H1 (cell line): Measurements from ENCODE around the gene CNFN. TPM values are rescaled to one million over a fixed set of nuclear protein-coding genes. Genes with fewer than 3 reads are reported as not detected.

Experiments
- CTCF ChIA-PET: fragments of 300-600 bp; sonication (Branson Sonifier 250); formaldehyde crosslinking; loops from one replicate; lab custom pipeline; 2021; ENCODE audit not compliant: partially characterized antibody; lab: Charles Lee
- POLR2A ChIA-PET: fragments of 300-600 bp; sonication (Branson Sonifier 250); formaldehyde crosslinking; loops from one replicate; lab custom pipeline; 2021; ENCODE audit warnings: inconsistent platforms; ENCODE audit not compliant: partially characterized antibody; lab: Charles Lee
- DNase-seq, 2 experiments: peaks; one replicate each; pipeline versions ENCODE4 v3.0.0 to v3.0.0-alpha.2; 2010 to 2022; ENCODE audit warnings: low spot score in 2 of 2, low read depth in 1 of 2, mixed read lengths in 1 of 2
- FAIRE-seq: peaks from 2 replicates; lab custom pipeline; 2011; peaks lifted over from hg19 to GRCh38; lab: Jason Lieb, UNC
- H2AFZ ChIP-seq: 2 replicates; pipeline ENCODE4 v1.8.1; 2012; ENCODE audit warnings: low read length, inconsistent platforms
- H2AK5ac ChIP-seq: 2 replicates; pipeline ENCODE4 v1.6.1; 2013; ENCODE audit warnings: low read depth, low read length
- H2BK120ac ChIP-seq: replicated peaks from 2 replicates; pipeline ENCODE3; 2013; ENCODE audit warnings: low read depth, low read length, inconsistent platforms
- H2BK12ac ChIP-seq: 2 replicates; pipeline ENCODE4 v1.6.1; 2013; ENCODE audit warnings: low read depth, low read length
- H2BK15ac ChIP-seq: 2 replicates; pipeline ENCODE4 v1.6.1; 2013; ENCODE audit warnings: low read length
- H2BK20ac ChIP-seq: 2 replicates; pipeline ENCODE4 v1.6.1; 2013; ENCODE audit warnings: low read length
- H2BK5ac ChIP-seq: 2 replicates; pipeline ENCODE4 v1.6.1; 2013; ENCODE audit warnings: low read depth, low read length
- H3K14ac ChIP-seq: 2 replicates; pipeline ENCODE4 v1.6.1; 2013; ENCODE audit warnings: inconsistent platforms; ENCODE audit not compliant: insufficient read length
- H3K18ac ChIP-seq: 2 replicates; pipeline ENCODE4 v1.6.1; 2013; ENCODE audit warnings: low read length; ENCODE audit errors: extremely low read depth
- H3K23ac ChIP-seq: 2 replicates; pipeline ENCODE4 v1.6.1; 2013; ENCODE audit warnings: inconsistent platforms; ENCODE audit not compliant: insufficient read length
- H3K23me2 ChIP-seq: 2 replicates; pipeline ENCODE4 v1.6.1; 2013; ENCODE audit warnings: low read depth, low read length
- H3K27ac ChIP-seq: 2 replicates; pipeline ENCODE4 v1.6.1; 2011; ENCODE audit warnings: low read depth, low read length, inconsistent platforms
- H3K27me3 ChIP-seq, 4 experiments: replicated peaks in 1 of 4; 1 replicate in 1 of 4; 2 replicates in 3 of 4; pipeline versions ENCODE4 v1.6.1 to v1.8.1; 2011 to 2013; ENCODE audit warnings: low read length in 3 of 4, mild to moderate bottlenecking in 3 of 4, inconsistent platforms in 2 of 4, mixed read lengths in 2 of 4, moderate library complexity in 1 of 4; ENCODE audit not compliant: control insufficient read depth in 3 of 4, insufficient read depth in 3 of 4; ENCODE audit errors: extremely low read depth in 1 of 4
- H3K36me3 ChIP-seq, 4 experiments: 2 replicates each; pipeline versions ENCODE4 v1.6.1 to v1.8.1; 2011 to 2013; ENCODE audit warnings: mild to moderate bottlenecking in 4 of 4, low read length in 3 of 4, moderate library complexity in 2 of 4, control low read depth in 1 of 4, inconsistent platforms in 1 of 4; ENCODE audit not compliant: insufficient read depth in 4 of 4, control insufficient read depth in 2 of 4
- H3K4ac ChIP-seq: replicated peaks from 2 replicates; pipeline ENCODE3; 2013; ENCODE audit warnings: low read length, low read depth, mixed read lengths, inconsistent platforms; ENCODE audit not compliant: insufficient read length
- H3K4me1 ChIP-seq, 4 experiments: replicated peaks in 1 of 4; 1 replicate in 1 of 4; 2 replicates in 3 of 4; pipeline versions ENCODE4 v1.6.1 to v1.8.1; 2011 to 2013; ENCODE audit warnings: low read length in 3 of 4, inconsistent platforms in 2 of 4, mixed read lengths in 1 of 4; ENCODE audit not compliant: insufficient read depth in 4 of 4, control insufficient read depth in 3 of 4
- H3K4me2 ChIP-seq, 2 experiments: 2 replicates each; pipeline versions ENCODE4 v1.6.1 to v1.8.1; 2011 to 2013; ENCODE audit warnings: low read depth in 2 of 2, low read length in 2 of 2, control low read depth in 1 of 2, inconsistent platforms in 1 of 2, mild to moderate bottlenecking in 1 of 2; ENCODE audit not compliant: insufficient read depth in 1 of 2
- H3K4me3 ChIP-seq, 4 experiments: fragments of 200-600, 300-600 bp in 1 of 4; sonication (generic), shearing (Covaris generic), sonication (Bioruptor Twin) in 1 of 4; 2 replicates each; pipeline versions ENCODE4 v1.5.1 to v1.8.1; 2011 to 2016; ENCODE audit warnings: low read length in 4 of 4, low read depth in 3 of 4, control low read depth in 2 of 4, inconsistent platforms in 2 of 4, mild to moderate bottlenecking in 2 of 4, mixed read lengths in 1 of 4, moderate library complexity in 1 of 4; ENCODE audit not compliant: insufficient read depth in 2 of 4; ENCODE audit errors: extremely low read depth in 1 of 4
- H3K56ac ChIP-seq: replicated peaks from 2 replicates; pipeline ENCODE3; 2013; ENCODE audit warnings: low read depth, mild to moderate bottlenecking, mixed read lengths, low read length, inconsistent platforms; ENCODE audit not compliant: insufficient read length
- H3K79me1 ChIP-seq: 2 replicates; pipeline ENCODE4 v1.6.1; 2013; ENCODE audit warnings: low read depth, low read length, control low read depth
- H3K79me2 ChIP-seq, 2 experiments: 2 replicates each; pipeline versions ENCODE4 v1.6.1 to v1.8.1; 2012 to 2013; ENCODE audit warnings: low read length in 2 of 2, mild to moderate bottlenecking in 2 of 2, inconsistent platforms in 1 of 2; ENCODE audit not compliant: insufficient read depth in 2 of 2, control insufficient read depth in 1 of 2
- H3K9ac ChIP-seq, 4 experiments: replicated peaks in 1 of 4; 1 replicate in 1 of 4; 2 replicates in 3 of 4; pipeline versions ENCODE4 v1.6.1 to v1.8.1; 2011 to 2013; ENCODE audit warnings: low read depth in 3 of 4, low read length in 3 of 4, control low read depth in 2 of 4, mild to moderate bottlenecking in 2 of 4, moderate library complexity in 2 of 4, inconsistent platforms in 1 of 4; ENCODE audit errors: extremely low read depth in 1 of 4
- H3K9me3 ChIP-seq, 2 experiments: 2 replicates each; pipeline versions ENCODE4 v1.6.1 to v1.8.1; 2012 to 2013; ENCODE audit warnings: mild to moderate bottlenecking in 2 of 2, moderate library complexity in 2 of 2, control low read depth in 1 of 2, inconsistent platforms in 1 of 2, low read depth in 1 of 2, low read length in 1 of 2, mixed read lengths in 1 of 2; ENCODE audit not compliant: insufficient read depth in 2 of 2
- H4K20me1 ChIP-seq, 2 experiments: replicated peaks in 1 of 2; 2 replicates each; pipeline versions ENCODE3 to v1.8.1; 2011 to 2013; ENCODE audit warnings: inconsistent platforms in 2 of 2, low read length in 2 of 2, mild to moderate bottlenecking in 1 of 2; ENCODE audit not compliant: insufficient read depth in 2 of 2, control insufficient read depth in 1 of 2
- H4K5ac ChIP-seq: 2 replicates; pipeline ENCODE4 v1.6.1; 2013; ENCODE audit warnings: low read length, low read depth, mixed read lengths, inconsistent platforms; ENCODE audit not compliant: insufficient read length
- H4K8ac ChIP-seq: 2 replicates; pipeline ENCODE4 v1.8.0; 2013; ENCODE audit warnings: mild to moderate bottlenecking, moderate library complexity, low read length, inconsistent platforms; ENCODE audit not compliant: insufficient read depth; ENCODE audit errors: extremely low read depth
- H4K91ac ChIP-seq: replicated peaks from 2 replicates; pipeline ENCODE3; 2013; ENCODE audit warnings: low read length, mixed read lengths, inconsistent platforms; ENCODE audit not compliant: insufficient read length
- CEBPB ChIP-seq: IDR thresholded peaks from 2 replicates; pipeline ENCODE4 v1.6.1; 2012; ENCODE audit warnings: low read depth, low read length
- GTF2F1 ChIP-seq: IDR thresholded peaks from 2 replicates; pipeline ENCODE4 v1.6.1; 2012; ENCODE audit warnings: low read depth, low read length, improper control_type of control experiment, borderline replicate concordance
- KDM5A ChIP-seq: fragments of 200-600 bp; IDR thresholded peaks from 2 replicates; pipeline ENCODE4 v1.7.1; 2012; ENCODE audit warnings: mild to moderate bottlenecking, low read length, inconsistent platforms, mixed read lengths
- NRF1 ChIP-seq: IDR thresholded peaks from 2 replicates; pipeline ENCODE4 v1.6.1; 2011; ENCODE audit warnings: mild to moderate bottlenecking, low read depth, low read length, improper control_type of control experiment
- RFX5 ChIP-seq: IDR thresholded peaks from 2 replicates; pipeline ENCODE4 v1.6.1; 2011; ENCODE audit warnings: low read depth, low read length, improper control_type of control experiment, borderline replicate concordance
- WGBS, 2 experiments: shearing (Covaris generic) in 1 of 2; methylation state at CpG; one replicate each; pipeline versions ENCODE4 v1.1.6 to v1.1.7; 2013 to 2015; ENCODE audit warnings: low lambda C conversion rate in 2 of 2, mixed read lengths in 2 of 2, inconsistent platforms in 1 of 2, low coverage in 1 of 2, missing lambda C conversion rate in 1 of 2; ENCODE audit not compliant: insufficient replicate concordance in 2 of 2, insufficient coverage in 1 of 2, insufficient read length in 1 of 2; ENCODE audit errors: extremely low coverage in 1 of 2, missing lambda C conversion rate in 1 of 2; 5-methylcytosine and 5-hydroxymethylcytosine counted together
- polyA plus RNA-seq, 7 experiments: library from polyadenylated mRNA; depleted of rRNA in 3 of 7; stranded (reverse) in 5 of 7; unstranded in 2 of 7; fragments of >200 nt in 5 of 7; fragments of 200-250 nt in 2 of 7; gene quantifications; 1 replicate in 5 of 7; 2 replicates in 1 of 7; 4 replicates in 1 of 7; pipeline versions ENCODE4 v1.2.1 to v1.2.3, GENCODE V29; 2011 to 2013; ENCODE audit warnings: missing spikeins in 2 of 7, mixed read lengths in 2 of 7
- total RNA-seq: library from RNA; stranded (reverse); fragmentation: NEBNext Ultra II Directional; extraction: Animal tissue kit (Norgen Biotek cat#: 25700); gene quantifications from 2 replicates; pipeline ENCODE4 v1.2.1, GENCODE V29; 2021

Gene CNFN
- total and polyA plus RNA-seq, 2 of the 8 experiments (the other 6 are each of a cell fraction or from before 2014, with no cell fraction given): 8.9 to 31.5 TPM

DNA sequence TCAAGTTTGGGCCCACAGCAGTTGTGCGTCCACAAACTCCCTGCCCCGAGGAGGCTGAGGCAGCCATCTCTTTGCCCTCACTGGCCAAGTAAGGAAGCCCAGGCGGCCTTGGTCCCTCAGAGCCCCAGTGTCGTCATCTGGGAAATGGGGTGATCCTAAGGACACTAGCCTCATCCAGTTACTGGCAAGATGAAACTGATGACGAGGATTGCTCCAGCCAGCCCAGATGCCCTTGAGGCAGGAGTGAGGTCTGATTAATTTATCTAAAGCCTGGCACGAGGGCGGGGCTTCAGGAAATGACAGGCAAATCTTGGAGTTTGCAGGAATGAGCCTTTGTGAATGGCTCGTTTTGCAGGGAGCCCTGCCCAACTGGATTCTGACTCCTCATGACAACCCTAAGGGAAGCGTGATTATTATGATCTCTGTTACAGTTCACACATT is 31.5 kb upstream of the CNFN start:
- Histone ChIP-seq H3K18ac (no peak overlapping the region), H3K79me2 (no peaks in the 10 kb centered on the region), H2AFZ (no peak overlapping the region), H3K4me3 (no peak overlapping the region), H4K91ac (no peak overlapping the region), H4K20me1 (peaks cover 7 to 17% of the 10 kb centered on the region in 2 experiments), H3K27me3 (peaks cover 13 to 38% (median 35%) of the 10 kb centered on the region in 4 experiments), H2AK5ac (no peak overlapping the region), H3K23me2 (peaks cover 7% of the 10 kb centered on the region; the same call in 1 of the 2 replicates), H4K5ac (no peak overlapping the region), H3K36me3 (no peaks in the 10 kb centered on the region), H3K56ac (no peak overlapping the region), H2BK5ac (no peak overlapping the region), H4K8ac (no peak overlapping the region), H2BK20ac (no peak overlapping the region), H3K79me1 (no peaks in the 10 kb centered on the region), H3K9me3 (peaks cover 4 to 9% of the 10 kb centered on the region in 2 experiments), H3K23ac (no peak overlapping the region), H2BK12ac (no peak overlapping the region), H2BK15ac (0 out of 2 replicates have a peak overlapping the region, but pooled peaks have one; percentile 88), H3K4me2 (no peak overlapping the region; a peak in 1 of 4 replicates), H3K14ac (no peak overlapping the region), H3K4me1 (peaks cover 0 to 13% (median 4%) of the 10 kb centered on the region in 4 experiments; a peak in 5 of 7 replicates), H3K27ac (no peak overlapping the region), H2BK120ac (no peak overlapping the region), H3K4ac (no peak overlapping the region), H3K9ac (no peak overlapping the region)
- WGBS, 2 experiments: 83% methylated on average over 9 of the region's 9 CpGs; no CpG with 5 or more reads in 1 of the 2 experiments
- DNase-seq (no peak), FAIRE-seq (no peak)
- POLR2A ChIA-PET: interaction anchor here (0.8 to 1.5 kb wide), 3 partner anchors 10 to 15 kb away, joined by 3 to 5 read pairs (median 3); no protein-coding TSS in a partner anchor
- CTCF ChIA-PET: interaction anchor here (0.9 to 10.3 kb wide), 6 partner anchors 12 to 330 kb away, joined by 3 to 101 read pairs (median 8); no protein-coding TSS in a partner anchor
- no peak for TF ChIP-seq CEBPB
- no peak for TF ChIP-seq NRF1
- no peak for TF ChIP-seq GTF2F1
- no peak for TF ChIP-seq KDM5A
- no peak for TF ChIP-seq RFX5
